ENCODE results near the gene C11orf91.

GRCh38 chr11:33737362-33737821, 36.8 kb upstream of the C11orf91 start:
- TF ChIP-seq CTCF (IDR thresholded peaks at IDR 0.05) (no peak), POLR2A (IDR thresholded peaks at IDR 0.05) (no peak)
